HEK293 (cell line): ENCODE measurements around the gene CITED4.

Experiments
- CTCF ChIA-PET: fragments of 350-600 bp; formaldehyde crosslinking; extraction: SDS; loops from one replicate; lab custom pipeline; 2021; ENCODE audit warnings: antibody characterized with exemption; lab: Yijun Ruan, JAX
- POLR2A ChIA-PET: fragments of 300-600 bp; formaldehyde crosslinking; extraction: SDS; loops from one replicate; lab custom pipeline; 2020; ENCODE audit warnings: antibody characterized with exemption, inconsistent platforms; lab: Yijun Ruan, JAX
- H3K27ac ChIP-seq: fragments of 200-500 bp; sonication (Bioruptor generic); 2 replicates; pipeline ENCODE4 v1.5.1; 2014; ENCODE audit warnings: low read depth, low read length, control low read depth, inconsistent platforms; ENCODE audit errors: extremely low read depth
- H3K36me3 ChIP-seq, 2 experiments: fragments of 200-500 bp in 1 of 2; sonication (Bioruptor generic) in 1 of 2; 1 replicate in 1 of 2; 2 replicates in 1 of 2; pipeline ENCODE4 v1.5.1; 2014 to 2017; ENCODE audit warnings: inconsistent platforms in 2 of 2, low read length in 2 of 2; ENCODE audit not compliant: control insufficient read depth in 2 of 2, insufficient read depth in 1 of 2
- H3K4me1 ChIP-seq: fragments of 200-500 bp; sonication (Bioruptor generic); 2 replicates; pipeline ENCODE4 v1.5.1; 2014; ENCODE audit warnings: mild to moderate bottlenecking, low read length, inconsistent platforms; ENCODE audit not compliant: control insufficient read depth, insufficient read depth
- H3K4me3 ChIP-seq: 2 replicates; pipeline ENCODE4 v1.5.1; 2011; ENCODE audit warnings: low read depth, mild to moderate bottlenecking, control low read depth, low read length, moderate library complexity
- H3K9me3 ChIP-seq: fragments of 200-500 bp; sonication (Bioruptor generic); 2 replicates; pipeline ENCODE4 v1.5.1; 2014; ENCODE audit warnings: low read depth, low read length, inconsistent platforms; ENCODE audit not compliant: control insufficient read depth, insufficient read depth
- AEBP2 ChIP-seq: fragments of 450-650 bp; formaldehyde crosslinking; IDR thresholded peaks from 2 replicates; pipeline ENCODE4 v1.5.1; 2016; ENCODE audit warnings: missing biosample characterization, missing genetic modification characterization, borderline replicate concordance
- GLIS2 ChIP-seq: fragments of 450-650 bp; formaldehyde crosslinking; IDR thresholded peaks from 2 replicates; pipeline ENCODE4 v1.5.1; 2016; ENCODE audit warnings: missing biosample characterization, missing genetic modification characterization
- PRDM6 ChIP-seq: fragments of 450-650 bp; formaldehyde crosslinking; IDR thresholded peaks from 2 replicates; pipeline ENCODE4 v1.5.1; 2017; ENCODE audit warnings: missing biosample characterization, missing genetic modification characterization
- SCRT1 ChIP-seq: fragments of 450-650 bp; formaldehyde crosslinking; IDR thresholded peaks from 2 replicates; pipeline ENCODE4 v1.5.1; 2016; ENCODE audit warnings: missing biosample characterization, missing genetic modification characterization, borderline replicate concordance
- ZFP3 ChIP-seq: fragments of 450-650 bp; formaldehyde crosslinking; IDR thresholded peaks from 2 replicates; pipeline ENCODE4 v1.5.1; 2016; ENCODE audit warnings: low read depth, missing biosample characterization, missing genetic modification characterization
- ZNF10 ChIP-seq: fragments of 450-650 bp; formaldehyde crosslinking; IDR thresholded peaks from 2 replicates; pipeline ENCODE4 v1.5.1; 2017; ENCODE audit warnings: missing biosample characterization, missing genetic modification characterization
- ZNF2 ChIP-seq: fragments of 450-650 bp; formaldehyde crosslinking; IDR thresholded peaks from 2 replicates; pipeline ENCODE4 v1.5.1; 2016; ENCODE audit warnings: missing biosample characterization, missing genetic modification characterization
- ZNF26 ChIP-seq: fragments of 450-650 bp; formaldehyde crosslinking; IDR thresholded peaks from 2 replicates; pipeline ENCODE4 v1.5.1; 2016; ENCODE audit warnings: missing biosample characterization, missing genetic modification characterization
- ZNF292 ChIP-seq: fragments of 450-650 bp; formaldehyde crosslinking; IDR thresholded peaks from 2 replicates; pipeline ENCODE4 v1.5.1; 2016; ENCODE audit warnings: low read depth, missing biosample characterization, missing genetic modification characterization, borderline replicate concordance
- ZNF473 ChIP-seq: fragments of 450-650 bp; formaldehyde crosslinking; IDR thresholded peaks from 2 replicates; pipeline ENCODE4 v1.5.1; 2017; ENCODE audit warnings: missing biosample characterization, missing genetic modification characterization
- ZNF510 ChIP-seq: fragments of 450-650 bp; formaldehyde crosslinking; IDR thresholded peaks from 2 replicates; pipeline ENCODE4 v1.5.1; 2018; ENCODE audit warnings: mild to moderate bottlenecking, missing genetic modification characterization, missing biosample characterization; ENCODE audit not compliant: insufficient replicate concordance
- ZNF513 ChIP-seq: fragments of 450-650 bp; IDR thresholded peaks from 2 replicates; pipeline ENCODE4 v1.5.1; 2018; ENCODE audit warnings: missing biosample characterization, missing genetic modification characterization
- ZNF530 ChIP-seq: fragments of 450-650 bp; formaldehyde crosslinking; IDR thresholded peaks from 2 replicates; pipeline ENCODE4 v1.5.1; 2016; ENCODE audit warnings: low read depth, missing biosample characterization, missing genetic modification characterization
- ZNF558 ChIP-seq: fragments of 450-650 bp; formaldehyde crosslinking; IDR thresholded peaks from 2 replicates; pipeline ENCODE4 v1.5.1; 2016; ENCODE audit warnings: missing biosample characterization, missing genetic modification characterization
- ZNF571 ChIP-seq: fragments of 450-650 bp; formaldehyde crosslinking; IDR thresholded peaks from 2 replicates; pipeline ENCODE4 v1.5.0; 2017; ENCODE audit warnings: missing biosample characterization, missing genetic modification characterization
- ZNF626 ChIP-seq: fragments of 450-650 bp; sonication (Bioruptor Pico); formaldehyde crosslinking; IDR thresholded peaks from 2 replicates; pipeline ENCODE4 v1.5.1; 2018; ENCODE audit warnings: missing biosample characterization, missing genetic modification characterization, inconsistent platforms
- ZNF76 ChIP-seq: fragments of 450-650 bp; formaldehyde crosslinking; IDR thresholded peaks from 2 replicates; pipeline ENCODE4; 2016; ENCODE audit warnings: low read depth, missing biosample characterization, missing genetic modification characterization, borderline replicate concordance
- ZNF830 ChIP-seq: fragments of 450-650 bp; IDR thresholded peaks from 2 replicates; pipeline ENCODE4 v1.5.0; 2018; ENCODE audit warnings: missing biosample characterization, missing genetic modification characterization, low read depth, mild to moderate bottlenecking, moderate library complexity
- TF ChIP-seq, protein P1 (sequence below): fragments of 450-650 bp; formaldehyde crosslinking; IDR thresholded peaks from 2 replicates; pipeline ENCODE4 v1.5.1; 2016; ENCODE audit warnings: missing biosample characterization, missing genetic modification characterization
- TF ChIP-seq, protein P2 (sequence below): fragments of 450-650 bp; formaldehyde crosslinking; IDR thresholded peaks from 2 replicates; pipeline ENCODE4 v1.5.1; 2016; ENCODE audit warnings: missing biosample characterization, missing genetic modification characterization
- TF ChIP-seq, protein P3 (sequence below): fragments of 450-650 bp; formaldehyde crosslinking; IDR thresholded peaks from 2 replicates; pipeline ENCODE4 v1.5.1; 2016; ENCODE audit warnings: missing biosample characterization, missing genetic modification characterization
- TF ChIP-seq, protein P4 (sequence below): fragments of 450-650 bp; formaldehyde crosslinking; IDR thresholded peaks from 2 replicates; pipeline ENCODE4 v1.5.1; 2017; ENCODE audit warnings: missing biosample characterization, missing genetic modification characterization

Gene CITED4

GRCh38 chr1:40855513-40855912, 6.7 kb downstream of the CITED4 start (continued):
- TF ChIP-seq, protein P1, sequence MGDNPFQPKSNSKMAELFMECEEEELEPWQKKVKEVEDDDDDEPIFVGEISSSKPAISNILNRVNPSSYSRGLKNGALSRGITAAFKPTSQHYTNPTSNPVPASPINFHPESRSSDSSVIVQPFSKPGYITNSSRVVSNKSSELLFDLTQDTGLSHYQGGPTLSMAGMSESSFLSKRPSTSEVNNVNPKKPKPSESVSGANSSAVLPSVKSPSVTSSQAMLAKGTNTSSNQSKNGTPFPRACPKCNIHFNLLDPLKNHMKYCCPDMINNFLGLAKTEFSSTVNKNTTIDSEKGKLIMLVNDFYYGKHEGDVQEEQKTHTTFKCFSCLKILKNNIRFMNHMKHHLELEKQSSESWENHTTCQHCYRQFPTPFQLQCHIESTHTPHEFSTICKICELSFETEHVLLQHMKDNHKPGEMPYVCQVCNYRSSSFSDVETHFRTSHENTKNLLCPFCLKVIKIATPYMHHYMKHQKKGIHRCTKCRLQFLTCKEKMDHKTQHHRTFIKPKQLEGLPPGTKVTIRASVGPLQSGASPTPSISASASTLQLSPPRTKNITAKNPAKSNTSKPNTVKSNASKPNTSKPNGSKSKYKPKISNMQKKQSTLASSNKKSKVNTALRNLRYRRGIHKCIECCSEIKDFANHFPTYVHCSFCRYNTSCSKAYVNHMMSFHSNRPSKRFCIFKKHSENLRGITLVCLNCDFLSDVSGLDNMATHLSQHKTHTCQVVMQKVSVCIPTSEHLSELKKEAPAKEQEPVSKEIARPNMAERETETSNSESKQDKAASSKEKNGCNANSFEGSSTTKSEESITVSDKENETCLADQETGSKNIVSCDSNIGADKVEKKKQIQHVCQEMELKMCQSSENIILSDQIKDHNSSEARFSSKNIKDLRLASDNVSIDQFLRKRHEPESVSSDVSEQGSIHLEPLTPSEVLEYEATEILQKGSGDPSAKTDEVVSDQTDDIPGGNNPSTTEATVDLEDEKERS (tag by site-specific recombination), result no peak
- TF ChIP-seq, protein P2, sequence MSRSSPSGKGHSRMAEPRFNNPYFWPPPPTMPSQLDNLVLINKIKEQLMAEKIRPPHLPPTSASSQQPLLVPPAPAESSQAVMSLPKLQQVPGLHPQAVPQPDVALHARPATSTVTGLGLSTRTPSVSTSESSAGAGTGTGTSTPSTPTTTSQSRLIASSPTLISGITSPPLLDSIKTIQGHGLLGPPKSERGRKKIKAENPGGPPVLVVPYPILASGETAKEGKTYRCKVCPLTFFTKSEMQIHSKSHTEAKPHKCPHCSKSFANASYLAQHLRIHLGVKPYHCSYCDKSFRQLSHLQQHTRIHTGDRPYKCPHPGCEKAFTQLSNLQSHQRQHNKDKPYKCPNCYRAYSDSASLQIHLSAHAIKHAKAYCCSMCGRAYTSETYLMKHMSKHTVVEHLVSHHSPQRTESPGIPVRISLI (tag by site-specific recombination), result no peak
- TF ChIP-seq ZNF558 (no peak), GLIS2 (tag by site-specific recombination) (no peak), ZNF292 (tag by site-specific recombination) (no peak), ZNF473 (tag by site-specific recombination) (no peak), PRDM6 (tag by site-specific recombination) (no peak), SCRT1 (tag by site-specific recombination) (no peak), ZNF510 (no peak), ZNF513 (no peak)
- TF ChIP-seq, protein P3, sequence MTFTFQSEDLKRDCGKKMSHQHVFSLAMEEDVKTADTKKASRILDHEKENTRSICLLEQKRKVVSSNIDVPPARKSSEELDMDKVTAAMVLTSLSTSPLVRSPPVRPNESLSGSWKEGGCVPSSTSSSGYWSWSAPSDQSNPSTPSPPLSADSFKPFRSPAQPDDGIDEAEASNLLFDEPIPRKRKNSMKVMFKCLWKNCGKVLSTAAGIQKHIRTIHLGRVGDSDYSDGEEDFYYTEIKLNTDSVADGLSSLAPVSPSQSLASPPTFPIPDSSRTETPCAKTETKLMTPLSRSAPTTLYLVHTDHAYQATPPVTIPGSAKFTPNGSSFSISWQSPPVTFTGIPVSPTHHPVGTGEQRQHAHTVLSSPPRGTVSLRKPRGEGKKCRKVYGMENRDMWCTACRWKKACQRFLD, result no peak

DNA sequence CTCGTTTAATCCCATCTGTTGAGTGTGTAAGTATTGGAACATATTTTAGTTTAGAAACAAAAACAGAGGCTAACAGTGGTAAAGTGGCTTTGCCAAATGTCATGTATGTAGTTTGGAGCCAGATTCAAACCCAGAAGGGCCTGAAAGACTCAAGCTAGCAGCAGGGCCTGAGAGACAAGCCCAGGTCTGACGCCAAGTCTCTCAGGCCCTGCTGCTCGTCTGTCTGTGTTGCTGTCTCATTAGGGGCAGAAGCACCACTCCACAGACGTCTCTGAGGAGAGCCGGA, 8.3 kb downstream of the CITED4 start:
- no peaks in the 10 kb centered on the region for H3K36me3 ChIP-seq
- no peak overlapping the region for H3K27ac ChIP-seq
- CTCF ChIA-PET, result interaction anchor here (0.5 to 17.3 kb wide), 5 partner anchors 24 to 777 kb away, joined by 3 to 415 read pairs (median 3); no protein-coding TSS in a partner anchor
- no peaks in the 10 kb centered on the region for H3K9me3 ChIP-seq
- H3K4me1 ChIP-seq, result no peaks in the 10 kb centered on the region
- H3K4me3 ChIP-seq, result no peak overlapping the region
- TF ChIP-seq, protein P4, sequence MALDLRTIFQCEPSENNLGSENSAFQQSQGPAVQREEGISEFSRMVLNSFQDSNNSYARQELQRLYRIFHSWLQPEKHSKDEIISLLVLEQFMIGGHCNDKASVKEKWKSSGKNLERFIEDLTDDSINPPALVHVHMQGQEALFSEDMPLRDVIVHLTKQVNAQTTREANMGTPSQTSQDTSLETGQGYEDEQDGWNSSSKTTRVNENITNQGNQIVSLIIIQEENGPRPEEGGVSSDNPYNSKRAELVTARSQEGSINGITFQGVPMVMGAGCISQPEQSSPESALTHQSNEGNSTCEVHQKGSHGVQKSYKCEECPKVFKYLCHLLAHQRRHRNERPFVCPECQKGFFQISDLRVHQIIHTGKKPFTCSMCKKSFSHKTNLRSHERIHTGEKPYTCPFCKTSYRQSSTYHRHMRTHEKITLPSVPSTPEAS (tag by site-specific recombination), result no peak
- TF ChIP-seq ZNF10 (no peak), ZNF76 (tag by site-specific recombination) (no peak), ZNF2 (tag by site-specific recombination) (no peak), ZNF571 (tag by site-specific recombination) (no peak), ZNF26 (tag by site-specific recombination) (no peak), AEBP2 (tag by site-specific recombination) (no peak), ZNF626 (tag by site-specific recombination) (no peak), ZFP3 (tag by site-specific recombination) (no peak), ZNF530 (tag by site-specific recombination) (no peak), ZNF292 (tag by site-specific recombination) (no peak), ZNF830 (tag by site-specific recombination) (no peak)
- TF ChIP-seq, all 188 proteins: peak for 0
- POLR2A ChIA-PET, result no interaction called here
